ENCODE measurements around the gene DTNBP1. TPM values are rescaled to one million over a fixed set of nuclear protein-coding genes. Genes with fewer than 3 reads are reported as not detected.

Gene DTNBP1
- total and polyA plus RNA-seq, 4 donors, result 3.1 to 6.0 (median 4.3) TPM

- H3K9me3 ChIP-seq (ENCODE audit: control insufficient read depth in 4 of 4, low read length in 3 of 4), result no peaks in the 10 kb centered on the region
- 73% methylated on average over 4 of the region's 4 CpGs for WGBS
- no peak overlapping the region for H3K27ac ChIP-seq (ENCODE audit: low read depth in 1 of 2, low read length in 2 of 2)
- H3K4me3 ChIP-seq (ENCODE audit: low read depth in 1 of 3, low read length in 3 of 3), result no peak overlapping the region
- no peak for TF ChIP-seq ZBTB33 (IDR thresholded peaks at IDR 0.05)
- no peak for TF ChIP-seq HNF4A (conservative IDR thresholded peaks at IDR 0.05)
- TF ChIP-seq SP1 (IDR thresholded peaks at IDR 0.05), result no peak
- TF ChIP-seq FOXA1 (IDR thresholded peaks at IDR 0.05), result no peak
- TF ChIP-seq HNF4G (IDR thresholded peaks at IDR 0.05), result no peak
- TF ChIP-seq CTCF (IDR thresholded peaks at IDR 0.05; ENCODE audit: low read depth, low read length, missing input control), result no peak
- no peak for TF ChIP-seq EGR1 (IDR thresholded peaks at IDR 0.05; ENCODE audit: low read depth in 2 of 2)
- no peak for TF ChIP-seq TAF1 (conservative IDR thresholded peaks at IDR 0.05)
- TF ChIP-seq YY1 (IDR thresholded peaks at IDR 0.05), result no peak
- H3K27me3 ChIP-seq (ENCODE audit: control insufficient read depth in 4 of 4, insufficient read depth in 4 of 4, low read length in 3 of 4), result no peaks in the 10 kb centered on the region
- no peak for DNase-seq (ENCODE audit: low spot score)
- no peak overlapping the region for H3K9ac ChIP-seq (ENCODE audit: low read depth in 1 of 2, low read length in 2 of 2)
- H3K36me3 ChIP-seq (ENCODE audit: control insufficient read depth in 4 of 4, insufficient read depth in 3 of 4, low read depth in 1 of 4, low read length in 3 of 4), result no peaks in the 10 kb centered on the region
- peaks cover 0 to 3% (median under 1%) of the 10 kb centered on the region in 4 donors for H3K4me1 ChIP-seq (ENCODE audit: control insufficient read depth in 4 of 4, insufficient read depth in 4 of 4, low read length in 3 of 4)
These were observed 88.8 kb downstream of the DTNBP1 start for GRCh38 chr6:15574023-15574422.

- 97% methylated on average over 4 of the region's 4 CpGs for WGBS
- H3K27ac ChIP-seq (ENCODE audit: low read depth in 1 of 2, low read length in 2 of 2), result no peak overlapping the region
- H3K4me3 ChIP-seq (ENCODE audit: low read depth in 1 of 3, low read length in 3 of 3), result no peak overlapping the region
- H3K9ac ChIP-seq (ENCODE audit: low read depth in 1 of 2, low read length in 2 of 2), result no peak overlapping the region
- H3K9me3 ChIP-seq (ENCODE audit: control insufficient read depth in 4 of 4, low read length in 3 of 4), result no peaks in the 10 kb centered on the region
- TF ChIP-seq CTCF (IDR thresholded peaks at IDR 0.05; ENCODE audit: low read depth, low read length, missing input control) (no peak), GABPA (IDR thresholded peaks at IDR 0.05 in 1 of 2, conservative IDR thresholded peaks at IDR 0.05 in 1 of 2) (no peak), RAD21 (IDR thresholded peaks at IDR 0.05) (no peak), YY1 (IDR thresholded peaks at IDR 0.05) (no peak), REST (IDR thresholded peaks at IDR 0.05) (no peak), HNF4G (IDR thresholded peaks at IDR 0.05) (no peak), FOXA1 (IDR thresholded peaks at IDR 0.05) (no peak), HNF4A (conservative IDR thresholded peaks at IDR 0.05) (no peak), JUND (IDR thresholded peaks at IDR 0.05) (no peak), NR2F2 (IDR thresholded peaks at IDR 0.05) (no peak), RXRA (IDR thresholded peaks at IDR 0.05) (no peak), TAF1 (conservative IDR thresholded peaks at IDR 0.05) (no peak), ZBTB33 (IDR thresholded peaks at IDR 0.05) (no peak), FOXA2 (IDR thresholded peaks at IDR 0.05) (no peak), MAX (IDR thresholded peaks at IDR 0.05) (no peak), ATF3 (IDR thresholded peaks at IDR 0.05) (no peak), EGR1 (IDR thresholded peaks at IDR 0.05; ENCODE audit: low read depth in 2 of 2) (no peak), SP1 (IDR thresholded peaks at IDR 0.05) (no peak)
- H3K27me3 ChIP-seq (ENCODE audit: control insufficient read depth in 4 of 4, insufficient read depth in 4 of 4, low read length in 3 of 4), result no peaks in the 10 kb centered on the region
- peaks cover 0 to 3% (median under 1%) of the 10 kb centered on the region in 4 donors for H3K4me1 ChIP-seq (ENCODE audit: control insufficient read depth in 4 of 4, insufficient read depth in 4 of 4, low read length in 3 of 4)
- no peak for DNase-seq (ENCODE audit: low spot score)
- H3K36me3 ChIP-seq (ENCODE audit: control insufficient read depth in 4 of 4, insufficient read depth in 3 of 4, low read depth in 1 of 4, low read length in 3 of 4), result no peaks in the 10 kb centered on the region
These were observed 89.4 kb downstream of the DTNBP1 start for GRCh38 chr6:15573384-15573783.

Data from liver (tissue), 9 donors.